ENCODE data around the gene PPP1R13B. TPM values are rescaled to one million over a fixed set of nuclear protein-coding genes. Genes with fewer than 3 reads are reported as not detected.

Gene PPP1R13B
- polyA plus RNA-seq, 1 donor (not counting 4 experiments of a cell fraction or from before 2014, with no cell fraction given): 7.7 TPM

DNA sequence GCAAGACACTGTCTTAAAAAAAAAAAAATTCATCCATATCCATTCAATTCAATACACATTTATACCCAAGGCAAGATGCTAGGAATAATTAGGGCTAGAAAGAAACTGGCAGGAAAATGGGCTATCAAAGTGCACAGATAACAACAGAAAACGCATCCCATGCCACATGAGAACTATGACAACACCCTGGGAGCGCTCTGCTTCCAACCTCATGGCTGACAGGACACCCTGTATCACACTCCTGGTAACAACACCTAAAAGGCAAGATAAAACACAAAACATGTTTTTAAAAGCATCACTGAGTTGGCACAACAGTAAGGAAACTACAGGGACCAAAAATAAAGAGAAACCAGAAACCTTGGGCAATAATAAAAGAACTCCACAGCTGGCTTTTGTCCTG, 76.9 kb downstream of the PPP1R13B start:
- FAIRE-seq (no peak), DNase-seq (ENCODE audit: low read depth, low spot score) (no peak)
- H3K9me3 ChIP-seq (ENCODE audit: control insufficient read depth, low read depth, low read length): no peaks in the 10 kb centered on the region
- H3K36me3 ChIP-seq (ENCODE audit: control insufficient read depth in 2 of 2, extremely low read depth in 1 of 2, insufficient read depth in 2 of 2, low read length in 2 of 2): peaks cover 0 to 2% of the 10 kb centered on the region in 2 experiments
- no peak overlapping the region for H3K9ac ChIP-seq (ENCODE audit: control insufficient read depth, extremely low read depth, insufficient read depth, low read length)
- no peak overlapping the region for H3K4me3 ChIP-seq (ENCODE audit: control insufficient read depth in 2 of 3, extremely low read depth in 1 of 3, insufficient read depth in 2 of 3, low read depth in 1 of 3, low read length in 3 of 3)
- no peaks in the 10 kb centered on the region for H3K27me3 ChIP-seq (ENCODE audit: control insufficient read depth, extremely low read depth, insufficient read depth, low read length)
- H3K27ac ChIP-seq (ENCODE audit: control insufficient read depth, insufficient read depth, low read length): no peak overlapping the region
- no peaks in the 10 kb centered on the region for H3K4me1 ChIP-seq (ENCODE audit: control insufficient read depth, extremely low read depth, insufficient read depth, low read length)
- TF ChIP-seq CTCF (optimal IDR thresholded peaks at IDR 0.05 in 1 of 3, IDR thresholded peaks at IDR 0.05 in 1 of 3, conservative IDR thresholded peaks at IDR 0.05 in 1 of 3; ENCODE audit: extremely low read depth in 1 of 3, insufficient read depth in 2 of 3, low read length in 3 of 3) (no peak), EZH2 (IDR thresholded peaks at IDR 0.05; ENCODE audit: low read length) (no peak)
- H3K79me2 ChIP-seq (ENCODE audit: control insufficient read depth, insufficient read depth, low read length): no peaks in the 10 kb centered on the region
- no peaks in the 10 kb centered on the region for H3K9me1 ChIP-seq (ENCODE audit: control insufficient read depth, extremely low read depth, insufficient read depth, low read length)
- no peak overlapping the region for H2AFZ ChIP-seq (ENCODE audit: control insufficient read depth, low read length)
- dilution Hi-C loops (cut with MboI; ENCODE audit: extremely low pct_ligation_motif_present, low sequenced_read_pairs): no loop called here
- H3K4me2 ChIP-seq (ENCODE audit: control insufficient read depth, extremely low read depth, insufficient read depth, low read depth, low read length): no peak overlapping the region
- H4K20me1 ChIP-seq (ENCODE audit: control insufficient read depth, extremely low read depth, insufficient read depth, low read length): no peaks in the 10 kb centered on the region

DNA sequence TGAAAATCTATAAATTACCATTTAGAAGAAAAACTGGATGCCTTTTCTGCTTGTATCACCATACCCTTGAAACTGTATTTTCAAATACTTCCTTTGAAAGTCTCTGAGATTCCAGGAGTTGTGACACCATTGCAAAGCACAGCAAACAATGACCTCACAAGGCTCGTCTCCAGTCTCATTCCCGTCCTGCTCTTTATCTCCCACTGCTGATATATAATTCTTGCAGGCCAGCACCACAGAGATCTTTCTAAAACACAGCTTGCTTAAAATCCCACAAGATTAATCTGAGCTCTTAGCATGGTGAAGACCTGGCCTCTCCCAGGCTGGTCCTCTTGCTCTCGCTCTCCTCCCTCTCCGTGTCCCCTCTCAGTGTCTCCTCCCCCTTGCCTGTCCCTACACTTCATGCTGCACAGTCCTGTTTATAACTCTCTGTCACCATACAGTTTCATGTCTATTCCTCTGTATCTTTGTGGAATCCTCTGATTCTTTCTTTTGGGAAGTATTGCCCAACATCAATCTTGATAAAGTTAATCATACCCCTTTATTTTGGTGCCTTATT, 80.0 kb downstream of the PPP1R13B start:
- Histone ChIP-seq H3K36me3 (ENCODE audit: control insufficient read depth in 2 of 2, extremely low read depth in 1 of 2, insufficient read depth in 2 of 2, low read length in 2 of 2) (peaks cover 0 to 2% of the 10 kb centered on the region in 2 experiments), H3K4me2 (ENCODE audit: control insufficient read depth, extremely low read depth, insufficient read depth, low read depth, low read length) (no peak overlapping the region), H3K27ac (ENCODE audit: control insufficient read depth, insufficient read depth, low read length) (no peak overlapping the region), H3K4me1 (ENCODE audit: control insufficient read depth, extremely low read depth, insufficient read depth, low read length) (no peaks in the 10 kb centered on the region), H3K79me2 (ENCODE audit: control insufficient read depth, insufficient read depth, low read length) (no peaks in the 10 kb centered on the region), H2AFZ (ENCODE audit: control insufficient read depth, low read length) (no peak overlapping the region), H3K9me1 (ENCODE audit: control insufficient read depth, extremely low read depth, insufficient read depth, low read length) (no peaks in the 10 kb centered on the region), H3K27me3 (ENCODE audit: control insufficient read depth, extremely low read depth, insufficient read depth, low read length) (no peaks in the 10 kb centered on the region), H3K9me3 (ENCODE audit: control insufficient read depth, low read depth, low read length) (no peaks in the 10 kb centered on the region), H3K4me3 (ENCODE audit: control insufficient read depth in 2 of 3, extremely low read depth in 1 of 3, insufficient read depth in 2 of 3, low read depth in 1 of 3, low read length in 3 of 3) (no peak overlapping the region), H4K20me1 (ENCODE audit: control insufficient read depth, extremely low read depth, insufficient read depth, low read length) (no peaks in the 10 kb centered on the region), H3K9ac (ENCODE audit: control insufficient read depth, extremely low read depth, insufficient read depth, low read length) (no peak overlapping the region)
- dilution Hi-C loops (cut with MboI; ENCODE audit: extremely low pct_ligation_motif_present, low sequenced_read_pairs): no loop called here
- TF ChIP-seq EZH2 (IDR thresholded peaks at IDR 0.05; ENCODE audit: low read length) (no peak), CTCF (optimal IDR thresholded peaks at IDR 0.05 in 1 of 3, IDR thresholded peaks at IDR 0.05 in 1 of 3, conservative IDR thresholded peaks at IDR 0.05 in 1 of 3; ENCODE audit: extremely low read depth in 1 of 3, insufficient read depth in 2 of 3, low read length in 3 of 3) (no peak)
- FAIRE-seq (no peak), DNase-seq (ENCODE audit: low read depth, low spot score) (no peak)
